Uterus (tissue), 2 donors: ENCODE measurements around the gene BBLN.

Source experiments
- CTCF ChIP-seq, 4 experiments: fragments of 200-600 bp in 2 of 4; fragments of 450-650 bp in 2 of 4; sonication (generic) in 2 of 4; IDR thresholded peaks; one replicate each; pipeline ENCODE4 v1.5.1; 2016 to 2019; ENCODE audit warnings: antibody characterized with exemption in 4 of 4, mild to moderate bottlenecking in 2 of 4, moderate library complexity in 1 of 4
- POLR2A ChIP-seq, 2 donors: fragments of 450-650 bp; IDR thresholded peaks; one replicate each; pipeline ENCODE4 v1.6.1; 2016; ENCODE audit warnings: antibody characterized with exemption in 2 of 2, mild to moderate bottlenecking in 1 of 2, moderate library complexity in 1 of 2

GRCh38 chr9:128162215-128163026, 2.4 kb downstream of the BBLN start:
- no peak for TF ChIP-seq CTCF (IDR thresholded peaks at IDR 0.05)
- TF ChIP-seq POLR2A (IDR thresholded peaks at IDR 0.05), result no peak
